Smooth muscle cell of the brain vasculature (primary cell): Measurements from ENCODE around the gene ARHGDIG.
"Not testable (repeated sequence)": the region's sequence is repeated elsewhere in the genome, so short reads cannot be mapped to it uniquely, and the experiment has no call there.

Source experiments
- DNase-seq: peaks from one replicate; pipeline ENCODE4 v3.0.0-alpha.2; 2012; ENCODE audit warnings: low read depth, low spot score

The ARHGDIG gene

GRCh38 chr16:263944-264343 is 16.4 kb upstream of the ARHGDIG start:
- DNase-seq, result no peak

DNA sequence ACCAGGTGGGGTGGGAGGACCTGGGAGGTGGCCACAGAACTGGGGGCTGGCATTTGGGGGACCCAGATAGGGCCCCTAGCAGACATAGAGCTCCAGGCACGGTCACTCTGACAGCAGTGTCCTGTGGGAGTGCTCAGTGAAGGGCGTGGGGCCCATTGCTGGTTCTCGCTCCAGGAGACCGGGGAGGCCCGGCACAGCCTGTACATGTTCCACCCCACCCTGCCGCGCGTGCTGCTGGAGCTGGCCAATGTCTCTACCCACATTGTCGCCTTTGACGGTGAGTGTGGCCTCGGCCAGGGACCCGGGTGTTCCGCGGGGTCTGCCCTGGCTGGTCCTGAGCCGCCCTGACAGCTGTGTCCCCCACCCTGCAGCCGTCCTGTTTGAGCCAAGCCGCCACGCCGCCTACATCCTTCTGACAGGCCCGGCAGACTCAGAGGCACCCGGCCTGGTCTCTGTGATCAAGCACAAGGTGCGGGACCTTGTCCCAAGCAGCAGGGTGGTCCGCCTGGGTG is 15.9 kb upstream of the ARHGDIG start:
- no peak for DNase-seq

DNA sequence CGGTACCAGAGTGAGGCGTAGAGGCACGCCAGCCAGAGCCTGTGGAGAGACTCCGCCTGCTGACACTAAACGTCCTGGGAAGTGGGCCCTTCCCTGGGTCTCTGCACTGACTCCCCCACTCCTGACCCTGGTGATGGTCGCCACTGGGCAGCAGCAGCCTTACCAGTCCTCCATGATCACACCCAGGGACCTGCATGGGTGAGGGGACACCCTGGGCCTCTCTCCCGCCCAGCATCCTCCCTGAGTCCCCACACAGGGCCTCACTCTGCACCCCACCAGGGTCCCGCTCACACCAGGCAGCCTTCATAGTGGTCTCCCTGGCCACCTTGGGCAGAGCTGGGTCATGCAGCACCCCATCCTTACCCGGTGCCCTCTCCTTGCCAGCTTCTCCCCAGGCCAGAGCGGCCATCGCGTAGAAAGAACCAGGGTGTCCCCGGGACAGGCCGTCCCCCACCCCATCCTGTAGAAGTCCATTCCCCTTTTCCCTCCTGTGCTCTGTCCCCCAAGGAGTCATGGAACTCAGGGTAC is 15.3 kb upstream of the ARHGDIG start:
- no peak for DNase-seq

GRCh38 chr16:265711-266110 is 14.7 kb upstream of the ARHGDIG start:
- DNase-seq, result no peak

DNA sequence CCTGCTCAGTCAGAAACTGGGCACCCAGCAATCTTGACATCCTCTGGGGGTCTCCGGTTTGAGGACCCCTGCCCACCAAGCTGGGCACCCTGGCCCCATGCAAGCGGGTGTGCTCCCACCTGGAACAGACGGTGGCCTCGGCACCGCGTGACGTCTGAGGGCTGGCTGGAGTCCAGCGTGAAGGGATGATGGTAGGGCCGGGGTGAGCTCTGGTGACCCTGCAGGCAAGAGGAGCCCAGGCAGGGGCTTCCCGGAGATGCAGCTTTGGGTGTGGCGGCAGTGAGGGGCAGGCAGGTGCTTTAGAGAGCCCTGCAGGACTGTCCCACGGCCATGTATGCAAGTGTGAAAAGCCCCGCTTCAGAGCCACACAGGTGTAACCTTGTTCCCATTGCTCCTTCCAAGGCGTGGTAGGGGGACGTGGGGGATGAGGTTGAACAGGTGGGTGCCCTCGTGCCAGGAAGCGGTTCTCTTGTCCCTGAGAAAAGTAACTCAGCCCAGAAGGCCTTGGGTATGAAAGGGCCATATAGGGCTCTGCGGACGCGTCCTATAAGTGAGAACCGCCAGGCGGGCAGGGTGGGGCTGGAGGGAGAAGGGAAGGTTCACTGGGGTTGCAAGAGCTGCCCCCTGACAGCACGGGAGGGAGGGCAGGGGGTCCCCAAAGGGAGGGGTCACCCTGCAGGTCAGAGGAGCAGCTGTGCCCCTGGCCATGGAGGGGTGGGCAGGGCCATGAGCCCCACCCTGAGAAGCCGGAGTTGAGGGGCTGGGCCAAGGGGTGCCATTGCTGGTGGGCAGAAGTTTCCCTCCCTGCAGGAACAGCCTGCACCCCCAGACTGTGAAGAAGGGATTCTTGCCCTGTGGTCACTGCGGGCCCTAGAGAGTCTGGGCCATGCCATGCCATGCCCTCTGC is 13.9 kb upstream of the ARHGDIG start:
- DNase-seq, result no peak

GRCh38 chr16:267562-267961 is 12.8 kb upstream of the ARHGDIG start:
- not testable (repeated sequence) for DNase-seq

GRCh38 chr16:268141-269053 is 12.0 kb upstream of the ARHGDIG start:
- DNase-seq, result no peak

GRCh38 chr16:269061-269796 is 11.2 kb upstream of the ARHGDIG start:
- DNase-seq, result no peak

- no peak for DNase-seq
Observed at GRCh38 chr16:270381-271255, 9.8 kb upstream of the ARHGDIG start.

DNA sequence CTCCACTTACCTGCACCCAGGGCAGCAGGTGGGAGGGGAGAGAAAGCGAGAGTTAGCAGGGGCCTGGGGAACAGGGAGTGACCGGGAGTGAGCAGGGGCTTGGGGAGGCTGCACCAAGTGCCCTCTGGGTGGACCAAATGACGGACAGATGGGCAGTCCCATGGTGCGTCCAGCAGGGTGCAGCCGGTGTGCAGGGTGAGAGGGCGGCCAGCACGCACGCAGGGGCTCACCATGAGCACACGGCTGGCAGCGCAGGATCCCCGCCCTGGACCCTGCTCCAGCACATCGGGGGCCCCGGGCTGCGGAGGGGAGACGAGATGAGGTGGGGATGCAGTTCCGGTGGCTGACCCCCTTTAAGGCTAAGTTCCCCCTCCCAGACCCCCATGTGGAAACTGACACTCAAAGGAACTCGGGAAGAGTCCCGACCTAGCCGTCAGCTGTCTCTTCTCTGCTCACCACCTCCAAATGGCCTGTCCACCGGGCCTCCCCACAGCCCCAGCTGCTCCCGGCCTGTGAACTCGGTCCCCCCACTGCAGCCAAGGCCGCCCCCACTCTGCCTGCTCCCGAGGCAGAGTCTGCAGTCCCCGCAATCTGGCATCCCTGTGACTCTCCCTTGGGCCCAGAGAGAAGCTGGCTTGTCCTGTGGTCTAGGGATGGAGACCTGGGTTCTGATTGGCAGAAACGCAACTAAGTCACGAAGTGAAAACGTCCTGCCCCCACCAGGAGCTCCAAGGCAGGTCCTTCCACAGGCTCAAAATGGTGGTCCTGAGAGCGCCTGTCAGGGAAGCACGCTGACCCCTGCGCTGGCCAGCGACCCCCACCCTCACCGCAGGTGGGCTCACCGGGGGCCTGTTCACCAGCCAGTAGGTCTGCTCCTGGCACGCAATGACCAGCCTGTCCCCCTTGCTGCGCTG is 7.5 kb upstream of the ARHGDIG start:
- no peak for DNase-seq

GRCh38 chr16:273547-274421 is 6.6 kb upstream of the ARHGDIG start:
- no peak for DNase-seq

DNA sequence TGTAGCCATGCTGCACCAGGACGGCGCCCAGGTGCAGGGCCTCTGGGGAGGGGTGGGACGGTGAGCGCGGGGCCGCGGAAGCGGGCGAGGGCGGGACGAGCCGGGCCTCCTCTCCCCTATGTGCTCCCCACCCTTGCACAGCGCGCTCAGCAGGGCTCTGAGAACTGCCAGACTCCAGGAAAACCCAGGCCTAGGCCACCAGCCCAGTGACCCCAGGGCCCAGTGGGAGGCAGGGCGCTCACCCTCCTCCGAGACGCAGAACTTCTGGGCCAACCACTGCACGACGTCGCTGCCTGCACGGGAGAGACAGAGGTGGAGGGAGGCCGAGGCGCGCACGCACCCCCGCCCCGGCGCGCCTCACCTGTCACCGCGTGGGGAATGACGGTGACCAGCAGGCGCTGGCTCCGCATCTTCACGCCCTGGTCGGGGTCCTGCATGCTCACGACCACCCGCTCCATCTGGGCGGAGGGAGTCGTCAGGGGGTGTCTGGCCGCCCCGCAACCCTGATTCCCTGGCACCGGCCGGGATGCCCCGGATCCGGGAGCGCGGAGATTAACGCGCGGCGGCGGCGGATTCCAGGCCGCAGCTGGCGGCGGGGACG is 5.2 kb upstream of the ARHGDIG start:
- DNase-seq, result no peak

- DNase-seq, result no peak
Observed at GRCh38 chr16:275786-276232, 4.6 kb upstream of the ARHGDIG start, which contains the start of gene RGS11. Gene RGS11, minus strand, starts transcription at chr16:275944. Its CDS starts 33 bp downstream, at chr16:275911.

- no peak for DNase-seq
Observed at GRCh38 chr16:276426-277077, 3.8 kb upstream of the ARHGDIG start.

- DNase-seq, result no peak
Observed at GRCh38 chr16:278863-279366, 1.5 kb upstream of the ARHGDIG start.

- DNase-seq, result no peak
Observed at GRCh38 chr16:279531-279930, 860 bp upstream of the ARHGDIG start.

- no peak for DNase-seq
Observed at GRCh38 chr16:280005-280460, 358 bp upstream of the ARHGDIG start.
